GM06990 (cell line): ENCODE data around the gene DDX52.

Source experiments
- DNase-seq: peaks from one replicate; pipeline ENCODE4 v3.0.0-alpha.2; 2011; ENCODE audit not compliant: insufficient read length; ENCODE audit errors: extremely low read depth
- H3K27me3 ChIP-seq: replicated peaks from 2 replicates; pipeline ENCODE4 v1.6.0; 2011; ENCODE audit warnings: low read length; ENCODE audit not compliant: control insufficient read depth, insufficient read depth
- H3K36me3 ChIP-seq: 2 replicates; pipeline ENCODE4 v1.5.1; 2011; ENCODE audit warnings: low read length; ENCODE audit not compliant: control insufficient read depth, insufficient read depth
- H3K4me3 ChIP-seq: replicated peaks from 2 replicates; pipeline ENCODE4 v1.5.1; 2011; ENCODE audit warnings: low read depth, mild to moderate bottlenecking, control low read depth, low read length
- TF ChIP-seq, protein P1 (sequence below): IDR thresholded peaks from 2 replicates; pipeline ENCODE4 v1.5.1; 2011; ENCODE audit warnings: low read length, control low read depth, mild to moderate bottlenecking, inconsistent platforms; ENCODE audit not compliant: insufficient read depth, poor library complexity, severe bottlenecking

DDX52 gene

DNA sequence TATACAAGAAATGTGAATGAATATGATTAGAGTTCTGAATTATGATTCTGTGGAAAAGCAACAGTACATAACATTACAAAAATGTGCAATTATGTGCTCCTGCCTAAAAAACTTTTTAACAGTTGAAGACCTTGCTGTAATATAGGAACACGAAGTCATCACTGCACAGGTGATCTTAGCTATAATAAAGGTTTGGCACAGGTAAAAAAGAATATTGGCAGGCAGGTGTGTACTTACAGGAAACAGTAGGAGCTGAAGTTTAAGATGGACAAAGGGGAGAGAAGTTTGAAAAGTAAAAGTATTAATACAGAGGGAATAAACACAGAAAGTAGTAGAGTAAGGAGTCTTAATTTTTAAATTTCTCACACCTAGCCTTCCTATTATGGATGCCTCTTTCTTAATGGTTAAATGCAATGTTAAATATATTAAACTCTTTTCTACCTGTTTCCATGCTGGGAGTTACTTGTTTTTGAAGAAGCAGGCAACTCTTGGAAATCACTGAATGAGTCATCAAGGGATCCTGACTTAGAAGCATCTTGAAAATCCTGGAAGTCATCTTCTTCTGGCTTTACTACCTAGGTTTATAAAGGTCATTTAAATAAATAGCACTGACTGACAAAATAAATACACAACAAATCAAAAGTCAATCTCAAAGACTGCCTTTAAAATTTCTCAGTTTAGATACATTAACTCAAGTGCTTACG, 74.7 kb downstream of the DDX52 start:
- DNase-seq: no peak
- TF ChIP-seq, protein P1, sequence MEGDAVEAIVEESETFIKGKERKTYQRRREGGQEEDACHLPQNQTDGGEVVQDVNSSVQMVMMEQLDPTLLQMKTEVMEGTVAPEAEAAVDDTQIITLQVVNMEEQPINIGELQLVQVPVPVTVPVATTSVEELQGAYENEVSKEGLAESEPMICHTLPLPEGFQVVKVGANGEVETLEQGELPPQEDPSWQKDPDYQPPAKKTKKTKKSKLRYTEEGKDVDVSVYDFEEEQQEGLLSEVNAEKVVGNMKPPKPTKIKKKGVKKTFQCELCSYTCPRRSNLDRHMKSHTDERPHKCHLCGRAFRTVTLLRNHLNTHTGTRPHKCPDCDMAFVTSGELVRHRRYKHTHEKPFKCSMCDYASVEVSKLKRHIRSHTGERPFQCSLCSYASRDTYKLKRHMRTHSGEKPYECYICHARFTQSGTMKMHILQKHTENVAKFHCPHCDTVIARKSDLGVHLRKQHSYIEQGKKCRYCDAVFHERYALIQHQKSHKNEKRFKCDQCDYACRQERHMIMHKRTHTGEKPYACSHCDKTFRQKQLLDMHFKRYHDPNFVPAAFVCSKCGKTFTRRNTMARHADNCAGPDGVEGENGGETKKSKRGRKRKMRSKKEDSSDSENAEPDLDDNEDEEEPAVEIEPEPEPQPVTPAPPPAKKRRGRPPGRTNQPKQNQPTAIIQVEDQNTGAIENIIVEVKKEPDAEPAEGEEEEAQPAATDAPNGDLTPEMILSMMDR: no peak
- H3K36me3 ChIP-seq: peaks cover 5% of the 10 kb centered on the region
- no peak overlapping the region for H3K4me3 ChIP-seq
- H3K27me3 ChIP-seq: no peaks in the 10 kb centered on the region

DNA sequence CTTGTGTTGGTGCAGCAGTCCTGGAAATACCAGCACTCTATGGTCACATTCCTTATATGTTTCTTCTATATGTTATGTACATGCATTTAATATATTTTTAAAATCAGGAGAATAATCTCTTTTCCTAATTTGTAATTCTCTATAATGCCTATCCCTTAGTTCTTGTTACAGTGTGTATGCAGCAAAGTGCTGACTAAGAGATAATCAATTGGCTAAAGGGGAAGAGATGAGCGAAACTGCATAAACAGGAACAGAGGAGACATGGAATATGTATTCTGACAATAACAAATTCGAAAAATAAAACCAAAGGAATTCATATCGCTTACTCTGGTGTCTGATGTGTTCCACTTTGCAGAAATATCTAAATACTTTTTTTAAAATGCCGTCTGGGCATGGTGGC, 75.7 kb downstream of the DDX52 start:
- peaks cover 5% of the 10 kb centered on the region for H3K36me3 ChIP-seq
- H3K4me3 ChIP-seq: no peak overlapping the region

DNA sequence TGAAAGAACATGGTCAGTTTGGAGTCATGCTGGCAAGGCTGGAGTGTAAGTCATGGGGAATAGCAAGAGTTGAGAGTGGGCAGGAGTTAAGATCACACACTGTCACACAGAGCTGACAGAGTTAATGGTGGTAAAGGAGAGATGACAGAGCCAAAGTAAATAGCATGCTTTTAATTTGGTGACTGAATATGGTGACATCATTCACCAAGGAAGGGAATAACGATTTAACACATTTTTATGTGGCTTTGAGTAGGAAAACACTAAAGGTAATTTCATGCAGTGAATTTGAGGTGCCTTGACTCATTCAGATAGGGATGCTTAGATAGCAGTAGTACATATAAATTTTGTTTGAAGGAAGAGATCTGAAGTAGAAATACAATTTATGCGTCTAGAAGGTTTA, 76.1 kb downstream of the DDX52 start:
- Histone ChIP-seq H3K36me3 (peaks cover 5% of the 10 kb centered on the region), H3K4me3 (no peak overlapping the region), H3K27me3 (no peaks in the 10 kb centered on the region)
- TF ChIP-seq, protein P1: no peak
- DNase-seq: no peak

More for the DNA sequence above, 75.7 kb downstream of the DDX52 start:
- H3K27me3 ChIP-seq: no peaks in the 10 kb centered on the region
- no peak for DNase-seq
- TF ChIP-seq, protein P1: no peak

DNA sequence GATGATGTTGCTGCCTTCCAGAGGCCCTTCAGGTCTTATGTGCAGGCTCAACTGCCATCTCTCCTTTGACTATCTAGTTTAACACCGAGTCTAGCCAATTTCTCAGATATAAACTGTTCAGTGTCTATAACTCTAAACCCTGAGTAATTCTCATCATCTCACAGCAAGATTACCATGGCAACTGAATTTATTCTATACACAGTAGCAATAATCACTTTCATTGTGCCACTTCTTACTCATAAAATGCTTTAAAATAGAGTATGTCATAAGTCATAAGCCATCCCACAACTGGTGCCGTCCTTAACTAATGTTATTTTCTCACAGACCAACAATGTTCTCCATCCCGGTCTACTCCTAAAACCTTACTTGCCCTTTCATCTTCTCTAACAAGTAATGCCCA, 79.0 kb downstream of the DDX52 start:
- no peak for DNase-seq
- TF ChIP-seq, protein P1: no peak
- H3K36me3 ChIP-seq: peaks cover 4% of the 10 kb centered on the region
- H3K4me3 ChIP-seq: no peak overlapping the region
- H3K27me3 ChIP-seq: no peaks in the 10 kb centered on the region

DNA sequence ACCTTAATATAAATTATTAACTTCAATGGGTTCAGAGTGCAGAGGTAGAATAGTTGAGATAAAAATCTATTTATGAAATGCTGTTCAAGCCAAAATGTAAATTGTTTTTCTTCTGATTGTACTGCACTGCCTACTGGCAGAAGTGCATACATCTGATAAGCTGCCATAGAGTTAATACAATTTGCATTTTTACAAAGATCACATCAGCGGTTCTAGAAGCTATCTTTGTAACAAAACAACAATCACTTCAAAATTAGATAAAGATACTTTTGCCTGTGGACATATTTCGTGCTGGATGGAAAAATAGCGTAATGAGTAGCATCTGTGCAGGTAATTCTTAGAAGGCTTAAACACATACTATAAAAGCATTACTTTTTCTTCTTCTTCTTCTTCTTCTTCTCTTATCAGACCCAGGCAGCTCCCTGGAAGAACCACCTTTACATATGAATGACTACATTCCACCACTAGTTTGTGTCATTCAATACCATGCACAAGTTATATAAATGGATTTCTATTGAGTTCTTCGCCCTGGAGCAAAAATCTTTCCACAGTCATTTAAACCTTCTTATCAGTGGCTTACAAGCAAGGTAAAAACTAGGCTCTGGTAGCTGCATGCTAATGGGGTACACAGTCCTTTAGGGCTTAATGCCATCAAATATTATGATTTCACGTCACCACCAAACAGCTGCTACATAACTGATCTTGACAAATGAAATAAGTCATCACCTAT, 81.1 kb downstream of the DDX52 start:
- Histone ChIP-seq H3K27me3 (no peaks in the 10 kb centered on the region), H3K4me3 (no peak overlapping the region), H3K36me3 (peaks cover 8% of the 10 kb centered on the region)
- no peak for DNase-seq
- TF ChIP-seq, protein P1: no peak
